Stimulated activated CD4-positive, alpha-beta T cell treated with anti-CD3 and anti-CD28 coated beads, TNF-alpha, amount 100 ng/mL, for 1 hour (primary cell): ENCODE data around the gene YTHDC2.

Experiments used
- DNase-seq, 3 donors: peaks; one replicate each; pipeline ENCODE4 v3.0.0-alpha.2; 2020; ENCODE audit warnings: low read depth in 3 of 3, low spot score in 1 of 3

The YTHDC2 gene

DNA sequence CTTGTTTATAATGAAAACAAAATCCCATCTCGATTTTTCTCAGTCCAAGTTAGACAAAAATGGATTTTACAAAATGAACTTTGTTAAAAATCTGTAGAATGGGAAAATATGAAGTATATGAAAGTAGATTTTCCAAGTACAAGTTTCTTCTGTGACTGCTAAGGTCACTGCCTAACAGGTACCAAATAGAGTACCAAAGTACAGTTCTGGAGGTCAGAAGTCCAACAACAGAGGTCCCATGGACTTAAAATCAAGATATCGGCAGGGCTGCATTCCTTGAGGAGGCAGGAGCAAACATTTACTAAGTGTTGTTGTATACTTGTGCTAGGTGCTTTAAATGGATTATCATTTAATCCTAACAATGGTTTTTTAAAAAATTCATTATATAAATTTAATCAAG lies 5.9 kb downstream of the YTHDC2 start:
- no peak for DNase-seq

- no peak for DNase-seq
Observed at GRCh38 chr5:113520429-113520828, 6.9 kb downstream of the YTHDC2 start.

GRCh38 chr5:113520899-113521298 lies 7.4 kb downstream of the YTHDC2 start:
- no peak for DNase-seq

DNA sequence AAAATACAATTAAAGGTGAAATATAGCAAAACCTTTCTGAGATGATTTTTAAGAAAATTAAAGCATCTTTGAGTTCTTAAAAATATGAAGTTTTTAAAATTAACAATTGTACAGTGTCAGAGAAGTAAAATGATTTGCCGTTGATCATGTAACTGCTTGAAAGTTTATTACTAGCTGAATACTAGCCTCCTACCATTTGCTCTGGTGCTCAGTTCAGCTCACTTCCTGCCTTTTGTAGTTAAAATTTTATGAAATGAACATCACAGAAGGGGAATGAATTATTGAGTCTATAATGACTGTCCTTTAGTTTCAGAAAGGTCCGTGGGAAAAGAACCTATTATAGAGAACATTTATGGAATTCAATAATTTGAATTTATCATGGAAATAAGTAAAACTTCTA lies 9.7 kb downstream of the YTHDC2 start:
- DNase-seq, result no peak

DNA sequence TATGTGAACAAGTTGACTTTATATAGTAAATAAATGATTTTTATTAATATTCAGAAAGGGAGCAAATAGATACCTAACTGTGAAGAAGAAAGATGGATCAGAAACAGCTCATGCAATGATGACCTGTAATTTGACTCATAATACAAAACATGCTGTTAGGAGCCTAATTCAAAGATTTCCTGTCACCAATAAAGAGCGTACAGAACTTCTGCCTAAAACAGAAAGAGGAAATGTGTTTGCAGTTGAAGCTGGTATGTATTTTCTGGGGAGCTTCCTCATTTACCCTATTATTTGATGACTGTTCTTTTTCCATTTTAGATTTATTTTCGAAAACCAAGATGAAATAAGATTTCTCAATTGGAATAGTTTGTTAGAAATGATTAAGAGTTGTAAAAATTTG lies 11.4 kb downstream of the YTHDC2 start:
- no peak for DNase-seq

- DNase-seq, result no peak
Observed at GRCh38 chr5:113526421-113526820, 12.9 kb downstream of the YTHDC2 start.

GRCh38 chr5:113527746-113528145 lies 14.3 kb downstream of the YTHDC2 start:
- no peak for DNase-seq

DNA sequence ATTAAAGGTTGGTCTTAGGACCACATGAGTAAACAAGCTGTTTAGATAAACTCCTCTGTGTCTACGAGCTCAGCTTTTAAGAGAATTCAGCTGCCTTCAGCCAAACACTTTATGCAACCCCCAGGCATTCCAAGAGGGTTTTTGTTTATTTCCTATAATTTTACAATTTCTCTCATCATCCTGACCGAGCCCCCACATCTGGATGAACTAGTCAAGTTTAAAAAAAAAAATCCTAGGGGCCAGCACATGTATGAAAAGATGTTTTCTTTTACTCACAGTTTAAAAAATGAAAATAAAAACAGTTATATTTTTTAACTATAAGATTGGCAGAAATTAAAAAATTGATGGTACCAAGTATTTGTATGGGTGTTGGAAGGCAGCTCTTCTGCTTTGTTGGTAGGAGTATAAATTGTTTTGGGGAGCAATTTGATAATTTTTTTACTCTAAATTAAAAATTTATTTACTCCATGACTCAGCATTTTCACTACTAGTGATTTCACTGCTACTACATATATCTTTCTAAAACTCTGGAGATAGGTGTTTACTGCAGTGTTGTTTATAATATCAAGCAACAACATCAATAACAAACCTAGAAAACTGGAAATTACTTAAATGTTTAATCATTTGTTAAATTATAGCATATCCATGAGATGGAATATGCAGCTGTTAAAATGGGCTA lies 18.1 kb downstream of the YTHDC2 start:
- no peak for DNase-seq

GRCh38 chr5:113538313-113538712 lies 24.8 kb downstream of the YTHDC2 start:
- no peak for DNase-seq

GRCh38 chr5:113546703-113547183 lies 33.2 kb downstream of the YTHDC2 start:
- DNase-seq, result no peak

GRCh38 chr5:113548396-113548795 lies 34.9 kb downstream of the YTHDC2 start:
- no peak for DNase-seq

- no peak for DNase-seq
Observed at GRCh38 chr5:113552137-113552536, 38.6 kb downstream of the YTHDC2 start.

DNA sequence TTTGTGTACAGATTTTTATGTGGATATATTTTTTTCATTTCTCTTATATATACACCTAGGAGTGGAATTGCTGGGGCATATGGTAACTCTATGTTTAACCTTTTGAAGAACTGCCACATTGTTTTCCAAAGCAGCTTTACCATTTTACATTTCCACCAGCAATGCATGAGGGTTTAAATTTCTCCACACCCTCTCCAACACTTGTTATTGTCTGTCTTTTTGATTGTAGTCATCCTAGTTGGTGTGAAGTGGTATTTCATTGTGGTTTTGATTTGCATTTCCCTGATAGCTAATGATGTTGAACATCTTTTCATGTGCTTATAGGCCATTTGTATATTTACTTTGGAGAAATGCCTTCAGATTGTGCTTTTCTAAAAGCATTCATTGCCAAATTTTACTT lies 39.1 kb downstream of the YTHDC2 start:
- DNase-seq, result no peak

- DNase-seq, result no peak
Observed at GRCh38 chr5:113562828-113563400, 49.4 kb downstream of the YTHDC2 start.

DNA sequence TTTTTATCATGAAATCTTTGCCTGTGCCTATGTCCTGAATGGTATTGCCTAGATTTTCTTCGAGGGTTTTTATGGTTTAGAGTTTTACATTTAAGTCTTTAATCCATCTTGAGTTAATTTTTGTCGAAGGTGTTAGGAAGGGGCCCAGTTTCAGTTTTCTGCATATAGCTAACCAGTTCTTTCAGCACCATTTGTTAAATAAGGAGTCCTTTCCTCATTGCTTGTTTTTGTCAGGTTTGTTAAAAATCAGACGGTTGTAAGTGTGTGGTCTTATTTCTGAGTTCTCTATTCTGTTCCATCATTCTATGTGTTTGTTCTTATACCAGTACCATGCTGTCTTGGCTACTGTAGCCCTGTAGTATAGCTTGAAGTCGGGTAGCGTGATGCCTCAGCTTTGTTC lies 55.9 kb downstream of the YTHDC2 start:
- no peak for DNase-seq

- no peak for DNase-seq
Observed at GRCh38 chr5:113572716-113573115, 59.2 kb downstream of the YTHDC2 start.

- DNase-seq, result no peak
Observed at GRCh38 chr5:113574417-113574816, 60.9 kb downstream of the YTHDC2 start.

DNA sequence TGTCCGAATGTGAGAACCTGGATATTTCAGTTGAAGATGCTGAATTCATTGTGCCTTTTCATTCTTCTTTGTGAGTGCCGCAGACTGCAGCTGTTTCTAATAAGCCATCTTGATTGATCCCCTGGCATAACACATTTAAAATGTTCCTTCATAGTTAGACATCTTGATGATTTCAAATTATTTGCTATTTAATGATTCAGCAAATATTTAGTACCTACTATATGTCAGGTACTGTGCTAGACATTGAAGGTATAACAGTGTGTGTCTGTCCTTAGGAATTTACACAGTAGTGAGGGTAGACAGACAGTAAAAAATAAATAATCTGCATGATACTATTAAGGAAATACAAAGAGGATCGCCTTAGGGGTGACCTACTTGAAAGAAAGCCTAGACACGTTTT lies 61.6 kb downstream of the YTHDC2 start:
- no peak for DNase-seq

DNA sequence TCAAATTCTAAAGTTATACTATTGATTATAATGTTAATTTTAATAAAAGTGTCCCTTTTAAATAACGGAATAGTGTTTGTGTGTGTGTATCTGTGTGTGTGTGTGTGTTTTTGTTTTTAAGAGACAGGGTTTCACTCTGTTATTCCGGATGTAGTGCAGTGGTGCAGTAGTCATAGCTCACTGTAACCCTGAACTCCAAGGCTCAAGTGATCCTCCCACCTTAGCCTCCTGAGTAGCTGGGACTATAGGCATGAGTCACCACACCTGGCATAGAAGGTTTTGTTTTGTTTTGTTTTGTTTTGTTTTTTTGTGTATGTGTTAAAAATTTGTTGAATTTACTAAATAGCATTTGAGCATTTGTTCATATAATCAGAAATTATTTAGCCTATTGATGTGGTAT lies 64.6 kb downstream of the YTHDC2 start:
- DNase-seq, result no peak

DNA sequence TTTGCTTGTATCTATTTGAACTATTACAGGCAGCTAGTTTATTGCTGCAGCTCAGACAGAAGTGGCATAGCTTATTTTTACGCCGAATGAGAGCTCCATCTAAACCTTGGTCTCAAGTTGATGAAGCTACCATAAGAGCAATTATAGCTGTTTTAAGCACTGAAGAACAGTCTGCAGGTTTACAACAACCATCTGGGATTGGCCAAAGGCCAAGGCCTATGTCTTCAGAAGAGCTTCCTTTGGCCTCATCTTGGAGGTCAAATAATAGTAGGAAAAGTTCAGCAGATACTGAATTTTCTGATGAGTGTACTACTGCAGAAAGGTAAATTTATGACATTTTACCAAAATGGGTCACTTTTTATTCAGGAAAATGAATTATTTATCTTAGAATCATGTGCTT lies 67.9 kb downstream of the YTHDC2 start:
- DNase-seq, result no peak

DNA sequence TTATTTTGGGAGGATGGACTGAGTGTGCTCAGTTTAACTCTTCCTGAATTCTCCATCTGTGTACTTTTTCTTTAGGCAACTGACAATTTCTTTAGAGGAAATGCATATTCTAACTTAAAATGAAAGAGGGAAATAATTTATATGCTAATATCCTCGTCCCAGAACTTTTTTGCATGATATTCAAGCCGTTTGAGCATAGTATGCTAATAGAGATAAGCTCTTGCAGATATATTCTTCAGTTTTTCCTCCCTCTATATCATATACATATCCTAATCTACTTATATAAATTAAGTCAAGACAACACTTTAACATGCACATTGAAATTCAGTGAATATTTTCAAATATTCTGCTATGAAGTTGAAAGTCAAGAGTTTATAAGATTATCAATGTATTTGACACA lies 84.7 kb downstream of the YTHDC2 start:
- DNase-seq, result no peak

GRCh38 chr5:113598926-113599325 lies 85.4 kb downstream of the YTHDC2 start:
- DNase-seq, result no peak

DNA sequence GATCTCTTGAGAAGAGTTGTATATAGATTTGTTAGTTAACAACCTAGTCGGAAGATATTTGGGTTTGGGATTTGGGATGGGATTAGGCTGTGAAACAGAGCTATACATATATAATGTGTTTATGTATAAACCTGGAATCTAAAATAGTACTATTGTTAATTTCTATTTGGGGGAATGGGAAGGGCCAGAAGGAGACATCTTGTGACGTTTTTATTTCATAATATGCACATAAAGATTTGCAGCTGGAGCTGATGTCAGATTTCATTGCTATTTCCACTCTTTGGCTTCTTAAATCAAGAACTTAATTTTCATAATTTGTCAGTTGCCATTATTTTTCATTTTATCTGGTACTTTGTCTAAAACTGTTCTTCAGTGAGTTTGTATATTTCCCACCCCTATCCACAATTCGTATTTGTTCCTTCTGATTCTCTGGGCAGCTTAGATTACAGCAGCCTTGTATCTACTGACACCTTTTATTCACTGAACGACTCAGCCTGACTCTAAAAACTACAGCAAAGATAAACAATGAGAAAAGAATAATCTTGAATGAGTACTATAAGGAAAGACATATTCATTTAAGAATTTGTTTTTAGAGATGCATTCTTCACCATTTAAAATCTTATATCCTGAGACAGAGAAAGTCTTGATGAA lies 86.9 kb downstream of the YTHDC2 start:
- no peak for DNase-seq
